Measurements from ENCODE around the gene SEM1. TPM values are rescaled to one million over a fixed set of nuclear protein-coding genes. Genes with fewer than 3 reads are reported as not detected.
A peak's percentile ranks its signal among the peaks of the same experiment; 100 is the strongest.

The SEM1 gene
- total RNA-seq, 1 donor from 2014 or later: 60.4 TPM

DNA sequence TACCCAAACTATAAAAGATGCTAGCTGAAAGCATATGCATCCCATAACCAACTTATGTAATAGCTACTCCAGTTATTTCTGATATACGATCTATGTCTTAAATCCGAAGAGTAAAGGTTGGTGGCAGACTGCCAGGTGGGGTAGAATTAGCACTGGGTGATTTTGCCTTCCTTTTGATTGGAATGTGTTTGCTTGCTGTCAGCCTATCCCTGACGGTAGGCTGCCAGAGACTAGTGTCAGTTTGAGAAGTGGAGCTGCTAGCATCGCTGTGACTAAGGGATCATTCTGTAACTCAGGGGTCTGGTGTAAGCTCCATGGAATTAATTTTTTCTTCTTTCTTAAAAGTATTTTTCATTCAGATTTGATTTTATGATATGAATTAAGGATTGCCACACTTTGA, 9.5 kb upstream of the SEM1 start:
- H3K27me3 Mint-ChIP-seq (ENCODE audit: unreplicated experiment): no peaks in the 10 kb centered on the region
- no peak for DNase-seq (ENCODE audit: low spot score)
- no peak overlapping the region for H3K4me3 Mint-ChIP-seq (ENCODE audit: unreplicated experiment)
- H3K4me1 Mint-ChIP-seq (ENCODE audit: unreplicated experiment): no peaks in the 10 kb centered on the region
- H3K36me3 Mint-ChIP-seq (ENCODE audit: low read depth, unreplicated experiment): peaks cover 2% of the 10 kb centered on the region
- no peak overlapping the region for H3K27ac Mint-ChIP-seq (ENCODE audit: unreplicated experiment)
- TF ChIP-seq, protein P1, sequence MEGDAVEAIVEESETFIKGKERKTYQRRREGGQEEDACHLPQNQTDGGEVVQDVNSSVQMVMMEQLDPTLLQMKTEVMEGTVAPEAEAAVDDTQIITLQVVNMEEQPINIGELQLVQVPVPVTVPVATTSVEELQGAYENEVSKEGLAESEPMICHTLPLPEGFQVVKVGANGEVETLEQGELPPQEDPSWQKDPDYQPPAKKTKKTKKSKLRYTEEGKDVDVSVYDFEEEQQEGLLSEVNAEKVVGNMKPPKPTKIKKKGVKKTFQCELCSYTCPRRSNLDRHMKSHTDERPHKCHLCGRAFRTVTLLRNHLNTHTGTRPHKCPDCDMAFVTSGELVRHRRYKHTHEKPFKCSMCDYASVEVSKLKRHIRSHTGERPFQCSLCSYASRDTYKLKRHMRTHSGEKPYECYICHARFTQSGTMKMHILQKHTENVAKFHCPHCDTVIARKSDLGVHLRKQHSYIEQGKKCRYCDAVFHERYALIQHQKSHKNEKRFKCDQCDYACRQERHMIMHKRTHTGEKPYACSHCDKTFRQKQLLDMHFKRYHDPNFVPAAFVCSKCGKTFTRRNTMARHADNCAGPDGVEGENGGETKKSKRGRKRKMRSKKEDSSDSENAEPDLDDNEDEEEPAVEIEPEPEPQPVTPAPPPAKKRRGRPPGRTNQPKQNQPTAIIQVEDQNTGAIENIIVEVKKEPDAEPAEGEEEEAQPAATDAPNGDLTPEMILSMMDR (IDR thresholded peaks at IDR 0.05; ENCODE audit: unreplicated experiment): no peak
- no peaks in the 10 kb centered on the region for H3K9me3 Mint-ChIP-seq (ENCODE audit: unreplicated experiment)

DNA sequence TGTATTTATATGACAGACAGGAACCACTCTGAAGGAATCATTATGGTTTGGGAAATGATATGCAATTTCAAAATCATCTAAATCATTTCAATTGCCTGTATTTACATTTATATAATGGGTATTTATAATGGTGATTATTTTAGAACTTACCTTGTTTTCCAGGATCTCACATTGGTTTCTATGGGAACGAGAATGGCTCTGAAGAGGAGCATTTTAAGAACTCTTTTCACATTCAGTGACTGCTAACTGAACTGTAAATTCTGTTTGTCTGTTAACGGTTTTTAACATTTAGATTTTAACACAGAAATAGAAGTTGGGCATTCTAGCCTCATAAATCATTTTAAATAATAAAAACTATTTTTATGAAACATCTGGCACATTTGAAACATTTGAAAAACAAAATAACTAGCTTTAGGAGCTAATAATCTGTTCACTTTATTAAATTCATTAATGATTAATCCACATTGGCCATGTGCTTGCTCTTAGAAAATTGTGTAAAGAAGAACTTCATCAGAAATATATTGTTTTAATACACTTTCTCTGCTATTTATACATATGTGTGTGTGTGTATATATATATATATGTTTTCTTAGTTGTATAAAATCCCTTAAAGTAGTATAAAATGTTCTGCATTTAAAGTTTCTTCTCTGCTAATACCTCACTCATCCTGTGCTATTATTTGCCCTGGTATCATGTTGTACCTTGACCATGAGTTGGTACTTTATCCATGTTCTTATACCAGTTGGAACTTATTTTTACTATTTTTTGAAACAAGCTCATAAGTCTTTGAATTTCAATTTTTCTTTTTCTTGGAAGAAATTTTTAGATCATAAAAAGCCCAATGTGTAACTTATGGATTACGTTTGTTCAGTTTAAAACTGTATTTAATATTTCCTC, 8.7 kb upstream of the SEM1 start:
- H3K36me3 Mint-ChIP-seq (ENCODE audit: low read depth, unreplicated experiment): peaks cover 5% of the 10 kb centered on the region
- no peaks in the 10 kb centered on the region for H3K9me3 Mint-ChIP-seq (ENCODE audit: unreplicated experiment)
- H3K27ac Mint-ChIP-seq (ENCODE audit: unreplicated experiment): no peak overlapping the region
- DNase-seq (ENCODE audit: low spot score): no peak
- H3K4me1 Mint-ChIP-seq (ENCODE audit: unreplicated experiment): no peaks in the 10 kb centered on the region
- no peaks in the 10 kb centered on the region for H3K27me3 Mint-ChIP-seq (ENCODE audit: unreplicated experiment)
- TF ChIP-seq, protein P1 (IDR thresholded peaks at IDR 0.05; ENCODE audit: unreplicated experiment): no peak
- H3K4me3 Mint-ChIP-seq (ENCODE audit: unreplicated experiment): no peak overlapping the region

DNA sequence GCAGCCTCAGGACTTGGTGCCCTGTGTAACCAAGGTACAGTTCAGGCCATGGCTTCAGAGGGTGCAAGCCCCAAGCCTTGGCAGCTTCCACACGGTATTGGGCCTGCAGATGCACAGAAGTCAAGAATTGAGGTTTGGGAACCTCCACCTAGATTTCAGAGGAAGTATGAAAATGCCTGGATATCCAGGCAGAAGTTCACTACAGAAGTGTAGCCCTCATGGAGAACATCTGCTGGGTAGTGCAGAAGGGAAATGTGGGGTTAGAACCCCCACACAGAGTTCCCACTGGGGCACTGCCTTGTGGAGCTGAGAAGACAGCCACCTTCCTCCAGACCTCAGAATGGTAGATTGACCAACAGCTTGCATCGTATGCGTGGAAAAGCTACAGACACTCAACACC, 3.4 kb upstream of the SEM1 start:
- H3K36me3 Mint-ChIP-seq (ENCODE audit: low read depth, unreplicated experiment): peaks cover 16% of the 10 kb centered on the region
- TF ChIP-seq, protein P1 (IDR thresholded peaks at IDR 0.05; ENCODE audit: unreplicated experiment): no peak
- H3K4me3 Mint-ChIP-seq (ENCODE audit: unreplicated experiment): no peak overlapping the region
- H3K9me3 Mint-ChIP-seq (ENCODE audit: unreplicated experiment): no peaks in the 10 kb centered on the region
- H3K27ac Mint-ChIP-seq (ENCODE audit: unreplicated experiment): no peak overlapping the region
- H3K4me1 Mint-ChIP-seq (ENCODE audit: unreplicated experiment): peaks cover 2% of the 10 kb centered on the region
- H3K27me3 Mint-ChIP-seq (ENCODE audit: unreplicated experiment): no peaks in the 10 kb centered on the region
- DNase-seq (ENCODE audit: low spot score): no peak

DNA sequence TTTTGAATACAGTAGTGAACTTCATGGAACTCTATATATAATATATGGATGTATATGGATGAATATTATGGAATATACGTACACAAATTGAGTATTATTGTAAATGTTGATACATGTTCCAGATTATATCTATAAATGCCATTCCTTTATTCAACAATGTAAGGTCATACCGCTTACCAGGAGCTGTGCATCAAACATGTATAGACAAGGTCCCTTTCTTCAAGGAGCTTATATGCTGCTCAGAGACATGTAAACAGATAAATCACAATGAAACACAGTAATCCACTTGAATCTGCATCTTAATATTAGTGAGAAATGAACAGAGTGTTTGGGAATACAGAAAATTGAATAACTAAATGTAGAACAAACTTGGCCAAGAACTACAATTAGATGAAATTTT, 898 bp upstream of the SEM1 start:
- DNase-seq (ENCODE audit: low spot score): no peak
- Mint-ChIP-seq H3K4me3 (ENCODE audit: unreplicated experiment) (peak overlapping the region; percentile 100), H3K27ac (ENCODE audit: unreplicated experiment) (no peak overlapping the region), H3K9me3 (ENCODE audit: unreplicated experiment) (no peaks in the 10 kb centered on the region), H3K27me3 (ENCODE audit: unreplicated experiment) (no peaks in the 10 kb centered on the region), H3K36me3 (ENCODE audit: low read depth, unreplicated experiment) (peaks cover 16% of the 10 kb centered on the region), H3K4me1 (ENCODE audit: unreplicated experiment) (peaks cover 2% of the 10 kb centered on the region)
- TF ChIP-seq, protein P1 (IDR thresholded peaks at IDR 0.05; ENCODE audit: unreplicated experiment): no peak

DNA sequence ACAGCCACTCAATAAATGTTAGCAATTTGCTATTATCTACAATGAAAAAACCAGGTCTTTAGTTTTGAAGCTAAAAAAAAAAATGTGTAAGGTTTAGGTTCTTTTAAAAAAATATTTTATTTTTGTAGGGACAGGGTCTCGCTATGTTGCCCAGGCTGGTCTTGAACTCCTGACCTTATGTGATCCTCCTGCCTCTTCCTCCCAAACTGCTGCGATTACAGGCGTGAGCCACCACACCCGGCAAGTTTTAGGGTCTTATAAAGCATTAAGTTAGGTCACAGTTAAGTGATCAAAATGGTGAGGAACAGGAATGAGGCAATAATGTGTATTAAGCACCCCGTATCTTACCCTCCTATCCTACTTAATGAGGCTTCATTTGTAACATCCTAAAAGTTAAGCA, 774 bp downstream of the SEM1 start:
- Mint-ChIP-seq H3K27ac (ENCODE audit: unreplicated experiment) (peak overlapping the region; percentile 100), H3K4me1 (ENCODE audit: unreplicated experiment) (peaks cover 2% of the 10 kb centered on the region), H3K4me3 (ENCODE audit: unreplicated experiment) (peak overlapping the region; percentile 100), H3K36me3 (ENCODE audit: low read depth, unreplicated experiment) (peaks cover 11% of the 10 kb centered on the region), H3K9me3 (ENCODE audit: unreplicated experiment) (no peaks in the 10 kb centered on the region), H3K27me3 (ENCODE audit: unreplicated experiment) (no peaks in the 10 kb centered on the region)
- DNase-seq (ENCODE audit: low spot score): no peak
- TF ChIP-seq, protein P1 (IDR thresholded peaks at IDR 0.05; ENCODE audit: unreplicated experiment): no peak

All from endothelial cell (in vitro differentiated cells).